C4-2B (cell line): Measurements from ENCODE around the gene GMNC.
"Not testable (repeated sequence)": the region's sequence is repeated elsewhere in the genome, so short reads cannot be mapped to it uniquely, and the experiment has no call there.

ENCODE experiments used
- ZFX ChIP-seq: fragments of 450-650 bp; IDR thresholded peaks from 2 replicates; pipeline ENCODE4 v1.6.1; 2017
- TF ChIP-seq, protein P1 (sequence below): fragments of 450-650 bp; conservative IDR thresholded peaks from 2 replicates; pipeline ENCODE4 v1.5.1; 2017; ENCODE audit warnings: mild to moderate bottlenecking

DNA sequence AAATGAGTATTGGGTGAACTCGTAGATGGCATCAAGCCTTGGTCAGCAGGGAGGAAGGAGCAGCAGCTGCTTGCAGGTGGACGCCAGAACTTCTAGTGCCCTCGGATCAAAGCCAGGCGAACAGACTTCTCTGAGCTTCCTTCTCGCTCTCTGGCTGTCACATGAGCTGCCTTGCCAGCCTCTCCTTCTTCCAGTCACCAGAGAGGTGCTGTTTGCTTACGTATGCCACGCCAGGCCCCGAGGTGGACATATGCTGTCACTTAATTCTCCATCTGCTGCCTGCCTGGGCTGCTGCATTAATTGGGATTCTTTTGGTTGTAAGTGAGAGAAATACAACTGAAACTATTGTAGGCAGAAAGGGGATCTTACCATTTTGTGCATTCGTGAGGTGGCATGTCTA, 12.6 kb upstream of the GMNC start:
- TF ChIP-seq, protein P1, sequence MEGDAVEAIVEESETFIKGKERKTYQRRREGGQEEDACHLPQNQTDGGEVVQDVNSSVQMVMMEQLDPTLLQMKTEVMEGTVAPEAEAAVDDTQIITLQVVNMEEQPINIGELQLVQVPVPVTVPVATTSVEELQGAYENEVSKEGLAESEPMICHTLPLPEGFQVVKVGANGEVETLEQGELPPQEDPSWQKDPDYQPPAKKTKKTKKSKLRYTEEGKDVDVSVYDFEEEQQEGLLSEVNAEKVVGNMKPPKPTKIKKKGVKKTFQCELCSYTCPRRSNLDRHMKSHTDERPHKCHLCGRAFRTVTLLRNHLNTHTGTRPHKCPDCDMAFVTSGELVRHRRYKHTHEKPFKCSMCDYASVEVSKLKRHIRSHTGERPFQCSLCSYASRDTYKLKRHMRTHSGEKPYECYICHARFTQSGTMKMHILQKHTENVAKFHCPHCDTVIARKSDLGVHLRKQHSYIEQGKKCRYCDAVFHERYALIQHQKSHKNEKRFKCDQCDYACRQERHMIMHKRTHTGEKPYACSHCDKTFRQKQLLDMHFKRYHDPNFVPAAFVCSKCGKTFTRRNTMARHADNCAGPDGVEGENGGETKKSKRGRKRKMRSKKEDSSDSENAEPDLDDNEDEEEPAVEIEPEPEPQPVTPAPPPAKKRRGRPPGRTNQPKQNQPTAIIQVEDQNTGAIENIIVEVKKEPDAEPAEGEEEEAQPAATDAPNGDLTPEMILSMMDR: not testable (repeated sequence)
- TF ChIP-seq ZFX: not testable (repeated sequence)
